ENCODE data around the gene DHX30. TPM values are rescaled to one million over a fixed set of nuclear protein-coding genes. Genes with fewer than 3 reads are reported as not detected.

The DHX30 gene
- total and polyA plus RNA-seq, 2 experiments from 2014 or later: 47.8 to 51.3 TPM

DNA sequence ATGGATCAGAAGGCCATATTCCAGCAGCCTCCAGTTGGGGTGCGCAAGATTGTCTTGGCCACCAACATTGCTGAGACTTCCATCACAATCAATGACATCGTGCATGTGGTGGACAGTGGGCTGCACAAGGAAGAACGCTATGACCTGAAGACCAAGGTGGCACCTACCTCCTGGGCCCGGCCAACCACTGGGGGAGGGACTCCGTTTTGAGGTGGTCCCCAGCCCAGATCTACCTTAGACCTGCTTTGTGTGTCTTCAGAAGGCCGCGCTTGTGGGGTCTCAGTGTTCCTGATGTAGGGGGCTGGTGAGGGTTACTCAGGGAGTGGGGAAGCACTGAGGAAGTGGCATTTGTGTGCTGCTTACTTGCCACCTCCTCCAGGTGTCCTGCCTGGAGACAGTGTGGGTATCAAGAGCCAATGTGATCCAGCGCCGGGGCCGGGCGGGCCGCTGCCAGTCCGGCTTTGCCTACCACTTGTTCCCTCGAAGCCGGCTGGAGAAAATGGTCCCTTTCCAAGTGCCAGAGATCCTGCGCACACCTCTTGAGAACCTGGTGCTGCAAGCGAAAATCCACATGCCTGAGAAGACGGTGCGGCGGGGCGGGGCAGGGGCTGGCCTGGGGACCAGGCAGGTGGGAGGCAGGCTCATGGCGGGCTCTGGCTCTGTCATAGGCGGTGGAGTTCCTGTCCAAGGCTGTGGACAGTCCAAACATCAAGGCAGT is 45.0 kb downstream of the DHX30 start:
- no peak overlapping the region for H3K4me3 ChIP-seq
- H3K36me3 ChIP-seq (replicated peaks; ENCODE audit: insufficient read depth, low read depth): no peaks in the 10 kb centered on the region
- DNase-seq (ENCODE audit: low spot score): no peak
- no peaks in the 10 kb centered on the region for H3K4me1 ChIP-seq (ENCODE audit: insufficient read depth)
- H3K79me2 ChIP-seq: no peaks in the 10 kb centered on the region
- H3K27ac ChIP-seq: no peak overlapping the region
- no peak overlapping the region for H3K4me2 ChIP-seq
- no peaks in the 10 kb centered on the region for H3K9me3 ChIP-seq (ENCODE audit: low read depth)
- H2AFZ ChIP-seq: no peak overlapping the region
- H3K9me2 ChIP-seq (replicated peaks; ENCODE audit: insufficient read depth): no peaks in the 10 kb centered on the region
- H3K27me3 ChIP-seq: no peaks in the 10 kb centered on the region
- H4K20me1 ChIP-seq (ENCODE audit: insufficient read depth, poor library complexity, severe bottlenecking): peaks cover 3% of the 10 kb centered on the region
- TF ChIP-seq EZH2phosphoT487 (IDR thresholded peaks at IDR 0.05; ENCODE audit: low read depth, severe bottlenecking, unreplicated experiment) (no peak), EZH2 (IDR thresholded peaks at IDR 0.05; ENCODE audit: borderline replicate concordance) (no peak)
- TF ChIP-seq, protein P1, sequence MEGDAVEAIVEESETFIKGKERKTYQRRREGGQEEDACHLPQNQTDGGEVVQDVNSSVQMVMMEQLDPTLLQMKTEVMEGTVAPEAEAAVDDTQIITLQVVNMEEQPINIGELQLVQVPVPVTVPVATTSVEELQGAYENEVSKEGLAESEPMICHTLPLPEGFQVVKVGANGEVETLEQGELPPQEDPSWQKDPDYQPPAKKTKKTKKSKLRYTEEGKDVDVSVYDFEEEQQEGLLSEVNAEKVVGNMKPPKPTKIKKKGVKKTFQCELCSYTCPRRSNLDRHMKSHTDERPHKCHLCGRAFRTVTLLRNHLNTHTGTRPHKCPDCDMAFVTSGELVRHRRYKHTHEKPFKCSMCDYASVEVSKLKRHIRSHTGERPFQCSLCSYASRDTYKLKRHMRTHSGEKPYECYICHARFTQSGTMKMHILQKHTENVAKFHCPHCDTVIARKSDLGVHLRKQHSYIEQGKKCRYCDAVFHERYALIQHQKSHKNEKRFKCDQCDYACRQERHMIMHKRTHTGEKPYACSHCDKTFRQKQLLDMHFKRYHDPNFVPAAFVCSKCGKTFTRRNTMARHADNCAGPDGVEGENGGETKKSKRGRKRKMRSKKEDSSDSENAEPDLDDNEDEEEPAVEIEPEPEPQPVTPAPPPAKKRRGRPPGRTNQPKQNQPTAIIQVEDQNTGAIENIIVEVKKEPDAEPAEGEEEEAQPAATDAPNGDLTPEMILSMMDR (IDR thresholded peaks at IDR 0.05; ENCODE audit: poor library complexity): no peak
- 95% methylated on average over 22 of the region's 23 CpGs for WGBS (ENCODE audit: low lambda C conversion rate, missing lambda C conversion rate)

DNA sequence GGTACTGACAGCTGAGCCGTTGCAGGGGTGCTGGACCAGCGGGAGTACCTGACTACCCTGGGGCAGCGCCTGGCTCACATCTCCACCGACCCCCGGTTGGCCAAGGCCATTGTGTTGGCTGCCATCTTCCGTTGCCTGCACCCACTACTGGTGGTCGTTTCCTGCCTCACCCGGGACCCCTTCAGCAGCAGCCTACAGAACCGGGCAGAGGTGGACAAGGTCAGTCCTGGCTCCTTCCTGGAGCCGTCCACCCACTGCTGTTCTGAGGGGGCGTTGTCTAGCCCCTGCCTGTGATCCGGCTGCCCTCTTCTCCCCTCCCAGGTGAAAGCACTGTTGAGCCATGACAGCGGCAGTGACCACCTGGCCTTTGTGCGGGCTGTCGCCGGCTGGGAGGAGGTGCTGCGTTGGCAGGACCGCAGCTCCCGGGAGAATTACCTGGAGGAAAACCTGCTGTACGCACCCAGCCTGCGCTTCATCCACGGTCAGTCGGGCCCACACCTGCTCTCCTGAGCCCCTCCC is 45.7 kb downstream of the DHX30 start:
- H3K9me2 ChIP-seq (replicated peaks; ENCODE audit: insufficient read depth): no peaks in the 10 kb centered on the region

DNA sequence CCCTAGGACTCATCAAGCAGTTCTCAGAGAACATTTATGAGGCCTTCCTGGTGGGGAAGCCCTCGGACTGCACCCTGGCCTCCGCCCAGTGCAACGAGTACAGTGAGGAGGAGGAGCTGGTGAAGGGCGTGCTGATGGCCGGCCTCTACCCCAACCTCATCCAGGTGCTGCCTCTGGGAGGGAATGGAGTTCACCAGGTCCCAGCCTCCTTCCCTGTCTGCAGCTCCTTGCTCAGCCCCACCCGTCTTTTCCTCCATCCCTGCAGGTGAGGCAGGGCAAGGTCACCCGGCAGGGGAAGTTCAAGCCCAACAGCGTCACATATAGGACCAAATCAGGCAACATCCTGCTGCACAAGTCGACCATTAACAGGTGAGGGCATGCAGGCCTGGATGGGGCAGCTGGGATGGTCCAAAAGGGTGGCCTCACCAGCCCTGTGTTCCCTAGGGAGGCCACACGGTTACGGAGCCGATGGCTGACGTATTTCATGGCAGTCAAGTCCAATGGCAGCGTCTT is 46.3 kb downstream of the DHX30 start:
- no peaks in the 10 kb centered on the region for H3K4me1 ChIP-seq (ENCODE audit: insufficient read depth)
- WGBS (ENCODE audit: low lambda C conversion rate, missing lambda C conversion rate): 95% methylated on average over 14 of the region's 14 CpGs
- no peak overlapping the region for H3K27ac ChIP-seq
- H3K27me3 ChIP-seq: no peaks in the 10 kb centered on the region
- H3K79me2 ChIP-seq: no peaks in the 10 kb centered on the region
- H2AFZ ChIP-seq: no peak overlapping the region
- H3K4me3 ChIP-seq: no peak overlapping the region
- no peaks in the 10 kb centered on the region for H3K36me3 ChIP-seq (replicated peaks; ENCODE audit: insufficient read depth, low read depth)
- peaks cover 3% of the 10 kb centered on the region for H4K20me1 ChIP-seq (ENCODE audit: insufficient read depth, poor library complexity, severe bottlenecking)
- no peak for DNase-seq (ENCODE audit: low spot score)
- no peaks in the 10 kb centered on the region for H3K9me3 ChIP-seq (ENCODE audit: low read depth)
- H3K9me2 ChIP-seq (replicated peaks; ENCODE audit: insufficient read depth): no peaks in the 10 kb centered on the region
- H3K4me2 ChIP-seq: no peak overlapping the region
- TF ChIP-seq EZH2phosphoT487 (IDR thresholded peaks at IDR 0.05; ENCODE audit: low read depth, severe bottlenecking, unreplicated experiment) (no peak), EZH2 (IDR thresholded peaks at IDR 0.05; ENCODE audit: borderline replicate concordance) (no peak)
- TF ChIP-seq, protein P1 (IDR thresholded peaks at IDR 0.05; ENCODE audit: poor library complexity): no peak

More for the DNA sequence above, 45.7 kb downstream of the DHX30 start:
- Histone ChIP-seq H3K36me3 (replicated peaks; ENCODE audit: insufficient read depth, low read depth) (no peaks in the 10 kb centered on the region), H3K4me3 (no peak overlapping the region), H2AFZ (no peak overlapping the region), H4K20me1 (ENCODE audit: insufficient read depth, poor library complexity, severe bottlenecking) (peaks cover 3% of the 10 kb centered on the region), H3K79me2 (no peaks in the 10 kb centered on the region), H3K4me2 (no peak overlapping the region), H3K27me3 (no peaks in the 10 kb centered on the region), H3K9me3 (ENCODE audit: low read depth) (no peaks in the 10 kb centered on the region), H3K4me1 (ENCODE audit: insufficient read depth) (no peaks in the 10 kb centered on the region), H3K27ac (no peak overlapping the region)
- WGBS (ENCODE audit: low lambda C conversion rate, missing lambda C conversion rate): 91% methylated on average over 23 of the region's 23 CpGs
- DNase-seq (ENCODE audit: low spot score): no peak
- TF ChIP-seq, protein P1 (IDR thresholded peaks at IDR 0.05; ENCODE audit: poor library complexity): no peak
- TF ChIP-seq EZH2phosphoT487 (IDR thresholded peaks at IDR 0.05; ENCODE audit: low read depth, severe bottlenecking, unreplicated experiment) (no peak), EZH2 (IDR thresholded peaks at IDR 0.05; ENCODE audit: borderline replicate concordance) (no peak)
